ENCODE results near the gene ARVCF.

GRCh38 chr22:20002128-20002527 lies 14.5 kb downstream of the ARVCF start:
- no peak for TF ChIP-seq EZH2phosphoT487 (IDR thresholded peaks at IDR 0.05; ENCODE audit: insufficient read depth, low read depth)
- TF ChIP-seq EZH2 (IDR thresholded peaks at IDR 0.05; ENCODE audit: insufficient read depth, poor library complexity, severe bottlenecking), result no peak
